Vagina (tissue), 2 donors: ENCODE results near the gene OR5W2.

Source experiments
- POLR2A ChIP-seq, 2 donors: fragments of 450-650 bp; IDR thresholded peaks; one replicate each; pipeline ENCODE4 v1.6.1; 2017; ENCODE audit warnings: antibody characterized with exemption in 2 of 2, mild to moderate bottlenecking in 2 of 2, moderate library complexity in 2 of 2
- POLR2AphosphoS5 ChIP-seq, 2 donors: sonication (generic); formaldehyde crosslinking; IDR thresholded peaks; one replicate each; pipeline ENCODE4 v1.9.0; 2017; ENCODE audit warnings: antibody characterized with exemption in 2 of 2, mild to moderate bottlenecking in 2 of 2, low read depth in 1 of 2; ENCODE audit not compliant: insufficient read depth in 1 of 2
- TF ChIP-seq, protein P1 (sequence below), 3 experiments: fragments of 450-650 bp in 2 of 3; fragments of 200-600 bp in 1 of 3; sonication (generic) in 1 of 3; IDR thresholded peaks; one replicate each; pipeline ENCODE4 v1.5.1; 2017 to 2019; ENCODE audit warnings: antibody characterized with exemption in 3 of 3, mild to moderate bottlenecking in 2 of 3, moderate library complexity in 2 of 3

GRCh38 chr11:55949330-55949729, 34.9 kb upstream of the OR5W2 start:
- TF ChIP-seq, protein P1, sequence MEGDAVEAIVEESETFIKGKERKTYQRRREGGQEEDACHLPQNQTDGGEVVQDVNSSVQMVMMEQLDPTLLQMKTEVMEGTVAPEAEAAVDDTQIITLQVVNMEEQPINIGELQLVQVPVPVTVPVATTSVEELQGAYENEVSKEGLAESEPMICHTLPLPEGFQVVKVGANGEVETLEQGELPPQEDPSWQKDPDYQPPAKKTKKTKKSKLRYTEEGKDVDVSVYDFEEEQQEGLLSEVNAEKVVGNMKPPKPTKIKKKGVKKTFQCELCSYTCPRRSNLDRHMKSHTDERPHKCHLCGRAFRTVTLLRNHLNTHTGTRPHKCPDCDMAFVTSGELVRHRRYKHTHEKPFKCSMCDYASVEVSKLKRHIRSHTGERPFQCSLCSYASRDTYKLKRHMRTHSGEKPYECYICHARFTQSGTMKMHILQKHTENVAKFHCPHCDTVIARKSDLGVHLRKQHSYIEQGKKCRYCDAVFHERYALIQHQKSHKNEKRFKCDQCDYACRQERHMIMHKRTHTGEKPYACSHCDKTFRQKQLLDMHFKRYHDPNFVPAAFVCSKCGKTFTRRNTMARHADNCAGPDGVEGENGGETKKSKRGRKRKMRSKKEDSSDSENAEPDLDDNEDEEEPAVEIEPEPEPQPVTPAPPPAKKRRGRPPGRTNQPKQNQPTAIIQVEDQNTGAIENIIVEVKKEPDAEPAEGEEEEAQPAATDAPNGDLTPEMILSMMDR (IDR thresholded peaks at IDR 0.05) = no peak
- no peak for TF ChIP-seq POLR2AphosphoS5 (IDR thresholded peaks at IDR 0.05; ENCODE audit: insufficient read depth in 1 of 2, low read depth in 1 of 2)
- TF ChIP-seq POLR2A (IDR thresholded peaks at IDR 0.05) = no peak
